Trophoblast cell (in vitro differentiated cells and primary cell): Measurements from ENCODE around the gene KNG1.

Experiments
- DNase-seq, 2 donors: peaks; one replicate each; pipeline ENCODE4 v3.0.0-alpha.2; 2016
- H2AFZ ChIP-seq: 2 replicates; pipeline ENCODE4 v1.6.1; 2013; ENCODE audit warnings: low read length, moderate library complexity, mild to moderate bottlenecking; ENCODE audit not compliant: insufficient read depth, poor library complexity
- H2AK5ac ChIP-seq: 2 replicates; pipeline ENCODE4 v1.6.1; 2013; ENCODE audit warnings: mild to moderate bottlenecking, low read length
- H2BK120ac ChIP-seq: 2 replicates; pipeline ENCODE4 v1.6.1; 2013; ENCODE audit warnings: low read length, mild to moderate bottlenecking, moderate library complexity; ENCODE audit not compliant: insufficient read depth, poor library complexity
- H2BK12ac ChIP-seq: 2 replicates; pipeline ENCODE4 v1.6.1; 2013; ENCODE audit warnings: mild to moderate bottlenecking, low read length, moderate library complexity
- H2BK5ac ChIP-seq: 2 replicates; pipeline ENCODE4 v1.6.1; 2013; ENCODE audit warnings: low read length, low read depth, moderate library complexity, mild to moderate bottlenecking; ENCODE audit not compliant: poor library complexity
- H3K14ac ChIP-seq: 2 replicates; pipeline ENCODE4 v1.6.1; 2013; ENCODE audit warnings: mild to moderate bottlenecking, low read length
- H3K18ac ChIP-seq: 2 replicates; pipeline ENCODE4 v1.6.1; 2013; ENCODE audit warnings: mild to moderate bottlenecking, low read length
- H3K23ac ChIP-seq: 2 replicates; pipeline ENCODE4 v1.6.1; 2013; ENCODE audit warnings: low read length
- H3K27ac ChIP-seq: 2 replicates; pipeline ENCODE4 v1.5.1; 2013; ENCODE audit warnings: low read depth, mild to moderate bottlenecking, inconsistent platforms, low read length, moderate library complexity
- H3K27me3 ChIP-seq: 2 replicates; pipeline ENCODE4 v1.6.1; 2013; ENCODE audit warnings: inconsistent platforms, mild to moderate bottlenecking, low read length, moderate library complexity; ENCODE audit not compliant: insufficient read depth
- H3K36me3 ChIP-seq, 2 experiments: 1 replicate in 1 of 2; 2 replicates in 1 of 2; pipeline ENCODE4 v1.6.1; 2013; ENCODE audit warnings: low read length in 2 of 2, mild to moderate bottlenecking in 2 of 2, moderate library complexity in 1 of 2; ENCODE audit not compliant: insufficient read depth in 2 of 2, control insufficient read depth in 1 of 2
- H3K4ac ChIP-seq: 2 replicates; pipeline ENCODE4 v1.6.1; 2013; ENCODE audit warnings: low read depth, mild to moderate bottlenecking, low read length, moderate library complexity
- H3K4me1 ChIP-seq, 2 experiments: 1 replicate in 1 of 2; 2 replicates in 1 of 2; pipeline ENCODE4 v1.6.1; 2013; ENCODE audit warnings: low read length in 2 of 2, mild to moderate bottlenecking in 2 of 2, moderate library complexity in 1 of 2; ENCODE audit not compliant: insufficient read depth in 2 of 2, control insufficient read depth in 1 of 2
- H3K4me2 ChIP-seq: 2 replicates; pipeline ENCODE4 v1.6.1; 2013; ENCODE audit warnings: inconsistent platforms, mild to moderate bottlenecking, low read length, moderate library complexity
- H3K4me3 ChIP-seq: 2 replicates; pipeline ENCODE4 v1.5.1; 2013; ENCODE audit warnings: mild to moderate bottlenecking, low read depth, low read length, inconsistent platforms
- H3K79me1 ChIP-seq: one replicate; pipeline ENCODE4 v1.6.1; 2013; ENCODE audit warnings: low read length
- H3K79me2 ChIP-seq: 2 replicates; pipeline ENCODE4 v1.6.1; 2013; ENCODE audit warnings: low read length, mild to moderate bottlenecking; ENCODE audit not compliant: control insufficient read depth, insufficient read depth, poor library complexity
- H3K9ac ChIP-seq: 2 replicates; pipeline ENCODE4 v1.6.1; 2013; ENCODE audit warnings: mild to moderate bottlenecking, low read length
- H3K9me3 ChIP-seq: 2 replicates; pipeline ENCODE4 v1.6.1; 2013; ENCODE audit warnings: low read depth, mild to moderate bottlenecking, control low read depth, inconsistent platforms, low read length; ENCODE audit not compliant: insufficient read depth
- H4K12ac ChIP-seq: 2 replicates; pipeline ENCODE4 v1.6.1; 2013; ENCODE audit warnings: low read depth, mild to moderate bottlenecking, low read length, moderate library complexity
- H4K8ac ChIP-seq: 2 replicates; pipeline ENCODE4 v1.6.1; 2013; ENCODE audit warnings: low read depth, mild to moderate bottlenecking, low read length, moderate library complexity
- H4K91ac ChIP-seq: one replicate; pipeline ENCODE4 v1.6.1; 2013; ENCODE audit warnings: low read depth, mild to moderate bottlenecking, low read length, moderate library complexity
- WGBS: extraction: QIAGEN DNeasy Blood & Tissue Kit; methylation state at CpG from one replicate; pipeline ENCODE4 v1.1.7; 2013; ENCODE audit warnings: missing lambda C conversion rate; ENCODE audit not compliant: insufficient read length, insufficient coverage; ENCODE audit errors: extremely low coverage; 5-methylcytosine and 5-hydroxymethylcytosine counted together

KNG1 gene

DNA sequence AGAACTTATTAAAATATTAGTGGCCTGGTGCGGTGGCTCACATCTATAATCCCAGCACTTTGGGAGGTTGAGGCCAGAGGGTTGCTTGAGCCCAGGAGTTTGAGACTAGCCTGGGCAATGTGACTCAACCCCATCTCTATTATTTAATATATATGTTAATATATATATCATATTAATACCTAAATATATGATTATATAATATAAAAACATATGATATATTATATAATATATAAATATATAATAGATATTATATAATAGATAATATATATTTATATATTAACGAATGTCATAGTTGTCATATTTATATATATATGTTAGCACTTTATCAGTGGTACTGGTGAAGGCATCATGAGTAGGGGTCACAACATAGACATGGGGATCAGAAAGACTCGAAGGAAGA is 46.1 kb upstream of the KNG1 start:
- DNase-seq: no peak
- H3K9ac ChIP-seq: no peak overlapping the region
- no peak overlapping the region for H3K14ac ChIP-seq
- H4K12ac ChIP-seq: no peak overlapping the region
- H3K4me1 ChIP-seq: peaks cover 0 to 2% of the 10 kb centered on the region in 2 experiments
- no peak overlapping the region for H2AK5ac ChIP-seq
- no peak overlapping the region for H3K4ac ChIP-seq
- no peaks in the 10 kb centered on the region for H3K36me3 ChIP-seq
- no peak overlapping the region for H4K91ac ChIP-seq
- H3K4me3 ChIP-seq: no peak overlapping the region
- H3K4me2 ChIP-seq: no peak overlapping the region
- H3K79me1 ChIP-seq: no peaks in the 10 kb centered on the region
- no peak overlapping the region for H3K27ac ChIP-seq
- H3K23ac ChIP-seq: no peak overlapping the region
- no peak overlapping the region for H2BK120ac ChIP-seq
- no peak overlapping the region for H3K18ac ChIP-seq
- no peak overlapping the region for H4K8ac ChIP-seq
- no CpG with 5 or more reads among the region's 3 CpGs for whole genome bisulfite sequencing
- no peak overlapping the region for H2BK5ac ChIP-seq
- no peaks in the 10 kb centered on the region for H3K9me3 ChIP-seq
- no peak overlapping the region for H2BK12ac ChIP-seq
- no peaks in the 10 kb centered on the region for H3K27me3 ChIP-seq
- H3K79me2 ChIP-seq: no peaks in the 10 kb centered on the region
- no peak overlapping the region for H2AFZ ChIP-seq

DNA sequence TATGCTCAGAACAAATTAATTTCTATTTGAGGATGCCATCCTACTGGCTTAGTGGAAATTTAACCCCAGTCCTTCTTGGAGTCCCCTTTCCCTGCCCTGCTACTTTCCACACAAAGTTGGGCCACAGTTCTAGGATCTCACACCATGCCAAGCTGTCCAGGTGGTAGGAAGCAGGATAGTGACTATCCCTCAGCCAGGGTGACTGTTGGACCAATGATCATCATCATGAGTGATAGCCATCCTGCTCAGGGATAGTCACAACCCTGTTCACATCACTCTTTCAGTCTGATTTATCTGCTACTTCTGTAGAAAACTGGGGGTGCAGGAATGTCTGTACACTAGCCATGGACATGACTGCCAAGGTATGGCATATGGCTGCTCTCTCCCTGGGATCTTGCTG is 38.6 kb upstream of the KNG1 start:
- Histone ChIP-seq H3K23ac (no peak overlapping the region), H2AK5ac (no peak overlapping the region), H2BK12ac (no peak overlapping the region), H3K14ac (no peak overlapping the region), H3K4me1 (no peaks in the 10 kb centered on the region), H3K36me3 (no peaks in the 10 kb centered on the region), H2AFZ (no peak overlapping the region), H3K27ac (no peak overlapping the region), H3K4me2 (no peak overlapping the region), H3K79me2 (no peaks in the 10 kb centered on the region), H3K4ac (no peak overlapping the region), H4K91ac (no peak overlapping the region), H3K4me3 (no peak overlapping the region), H2BK120ac (no peak overlapping the region), H3K18ac (no peak overlapping the region), H3K9ac (no peak overlapping the region), H4K8ac (no peak overlapping the region), H3K9me3 (no peaks in the 10 kb centered on the region), H2BK5ac (no peak overlapping the region), H3K79me1 (no peaks in the 10 kb centered on the region), H3K27me3 (no peaks in the 10 kb centered on the region), H4K12ac (no peak overlapping the region)
- DNase-seq: no peak

DNA sequence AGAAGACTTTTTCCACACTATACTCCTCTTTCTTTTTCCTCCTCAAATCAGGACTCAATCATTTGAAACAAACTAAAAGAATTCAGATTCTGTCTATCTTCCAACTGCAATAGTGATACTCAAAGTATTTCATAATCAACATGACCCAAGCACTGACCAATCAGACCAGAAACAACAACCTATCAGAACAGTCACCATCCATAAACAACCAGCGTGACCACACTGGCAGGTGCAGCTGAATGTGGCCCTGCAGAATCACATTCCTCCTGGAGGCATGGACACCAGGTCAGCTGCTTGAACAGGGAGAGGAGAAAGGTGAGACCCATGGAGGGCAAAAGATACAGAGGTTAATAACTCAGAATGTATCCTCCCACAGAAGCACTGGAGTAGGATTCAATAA is 38.0 kb upstream of the KNG1 start:
- Histone ChIP-seq H3K79me2 (no peaks in the 10 kb centered on the region), H2BK12ac (no peak overlapping the region), H3K18ac (no peak overlapping the region), H3K27ac (no peak overlapping the region), H3K23ac (no peak overlapping the region), H4K12ac (no peak overlapping the region), H3K79me1 (no peaks in the 10 kb centered on the region), H3K9me3 (no peaks in the 10 kb centered on the region), H2AFZ (no peak overlapping the region), H3K36me3 (no peaks in the 10 kb centered on the region), H3K4me1 (no peaks in the 10 kb centered on the region), H2BK5ac (no peak overlapping the region), H4K91ac (no peak overlapping the region), H3K4me2 (no peak overlapping the region), H4K8ac (no peak overlapping the region), H2AK5ac (no peak overlapping the region), H3K14ac (no peak overlapping the region), H3K4me3 (no peak overlapping the region), H3K4ac (no peak overlapping the region), H2BK120ac (no peak overlapping the region), H3K27me3 (no peaks in the 10 kb centered on the region), H3K9ac (no peak overlapping the region)
- DNase-seq: no peak
- no CpG with 5 or more reads among the region's 1 CpG for WGBS

DNA sequence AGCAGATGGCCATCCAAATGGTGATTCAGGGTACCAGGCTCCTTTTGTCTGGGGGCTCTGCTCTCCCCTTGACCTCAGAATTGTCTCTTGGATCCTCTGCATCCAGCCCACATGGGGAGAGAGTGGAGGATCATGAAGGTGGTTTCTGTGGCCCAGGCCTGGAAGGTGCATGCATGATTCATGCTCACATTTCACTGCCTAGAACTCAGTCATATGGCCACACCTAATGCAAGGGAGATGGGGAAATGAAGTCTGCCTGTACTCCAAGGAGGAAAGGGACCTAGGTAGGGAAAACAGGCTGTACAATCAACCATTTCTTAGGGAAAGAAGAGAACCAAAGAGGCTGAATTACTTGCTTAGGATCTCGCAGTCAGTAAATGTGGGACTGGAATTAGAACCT is 36.3 kb upstream of the KNG1 start:
- Histone ChIP-seq H3K79me2 (no peaks in the 10 kb centered on the region), H3K27ac (no peak overlapping the region), H3K14ac (no peak overlapping the region), H3K4me3 (no peak overlapping the region), H3K9ac (no peak overlapping the region), H3K4me1 (no peaks in the 10 kb centered on the region), H3K79me1 (no peaks in the 10 kb centered on the region), H3K23ac (no peak overlapping the region), H3K9me3 (peaks cover 4% of the 10 kb centered on the region), H3K4ac (no peak overlapping the region), H2AFZ (no peak overlapping the region), H2BK5ac (no peak overlapping the region), H3K36me3 (no peaks in the 10 kb centered on the region), H2AK5ac (no peak overlapping the region), H2BK120ac (no peak overlapping the region), H2BK12ac (no peak overlapping the region), H3K27me3 (no peaks in the 10 kb centered on the region), H4K91ac (no peak overlapping the region), H4K12ac (no peak overlapping the region), H3K18ac (no peak overlapping the region), H4K8ac (no peak overlapping the region), H3K4me2 (no peak overlapping the region)
- WGBS: no CpG with 5 or more reads among the region's 1 CpG
- no peak for DNase-seq

DNA sequence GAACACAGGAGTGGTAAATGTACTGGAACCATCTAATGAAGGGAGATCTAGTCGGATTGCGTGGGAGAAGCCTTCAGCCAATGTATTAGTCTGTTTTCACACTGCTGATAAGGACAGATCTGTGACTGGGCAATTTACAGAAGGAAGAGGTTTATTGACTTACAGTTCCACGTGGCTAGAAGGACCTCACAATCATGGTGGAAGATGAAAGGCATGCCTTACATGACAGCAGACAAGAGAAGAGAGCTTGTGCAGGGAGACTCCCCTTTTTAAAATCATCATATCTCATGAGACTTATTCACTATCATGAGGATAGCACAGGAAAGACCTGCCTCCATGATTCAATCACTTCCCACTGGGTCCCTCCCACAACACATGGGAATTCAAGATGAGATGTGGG is 34.3 kb upstream of the KNG1 start:
- WGBS: no CpG with 5 or more reads among the region's 3 CpGs
- Histone ChIP-seq H3K9me3 (peaks cover 4% of the 10 kb centered on the region), H2AFZ (no peak overlapping the region), H3K18ac (no peak overlapping the region), H4K12ac (no peak overlapping the region), H3K14ac (no peak overlapping the region), H3K79me1 (no peaks in the 10 kb centered on the region), H4K8ac (no peak overlapping the region), H2AK5ac (no peak overlapping the region), H3K23ac (no peak overlapping the region), H3K4me2 (no peak overlapping the region), H2BK5ac (no peak overlapping the region), H2BK12ac (no peak overlapping the region), H3K4me1 (no peaks in the 10 kb centered on the region), H3K4ac (no peak overlapping the region), H3K27ac (no peak overlapping the region), H4K91ac (no peak overlapping the region), H3K4me3 (no peak overlapping the region), H2BK120ac (no peak overlapping the region), H3K27me3 (no peaks in the 10 kb centered on the region), H3K36me3 (no peaks in the 10 kb centered on the region), H3K79me2 (no peaks in the 10 kb centered on the region), H3K9ac (no peak overlapping the region)
- no peak for DNase-seq
